BE2C (cell line): ENCODE measurements around the gene SGMS1.

Source experiments
- DNase-seq: peaks from one replicate; pipeline ENCODE4 v3.0.0-alpha.2; 2020
- H3K27me3 ChIP-seq: fragments of 250-450 bp; sonication (Bioruptor Pico); 2 replicates; pipeline ENCODE4 v1.5.1; 2020; ENCODE audit warnings: mild to moderate bottlenecking
- H3K36me3 ChIP-seq: fragments of 250-450 bp; sonication (Bioruptor Pico); 2 replicates; pipeline ENCODE4 v1.5.1; 2020; ENCODE audit warnings: mild to moderate bottlenecking
- H3K4me1 ChIP-seq: fragments of 250-450 bp; sonication (Bioruptor Pico); 2 replicates; pipeline ENCODE4 v1.5.1; 2020
- H3K4me3 ChIP-seq: 2 replicates; pipeline ENCODE4 v1.5.1; 2011; ENCODE audit warnings: low read depth, low read length
- H3K9me3 ChIP-seq: fragments of 250-450 bp; sonication (Bioruptor Pico); 2 replicates; pipeline ENCODE4 v1.5.1; 2020
- CTCF ChIP-seq: IDR thresholded peaks from 2 replicates; pipeline ENCODE4 v1.5.1; 2012; ENCODE audit warnings: mild to moderate bottlenecking, low read depth, low read length

Gene SGMS1

GRCh38 chr10:50384238-50384637 lies 239.5 kb downstream of the SGMS1 start:
- no peaks in the 10 kb centered on the region for H3K27me3 ChIP-seq
- no peaks in the 10 kb centered on the region for H3K36me3 ChIP-seq
- no peaks in the 10 kb centered on the region for H3K9me3 ChIP-seq
- no peak for TF ChIP-seq CTCF
- no peak for DNase-seq
- no peak overlapping the region for H3K4me3 ChIP-seq
- no peaks in the 10 kb centered on the region; the same call in 1 of the 2 replicates for H3K4me1 ChIP-seq

GRCh38 chr10:50382576-50383023 lies 241.2 kb downstream of the SGMS1 start:
- Histone ChIP-seq H3K4me1 (no peaks in the 10 kb centered on the region; the same call in 1 of the 2 replicates), H3K4me3 (no peak overlapping the region), H3K27me3 (no peaks in the 10 kb centered on the region), H3K9me3 (no peaks in the 10 kb centered on the region), H3K36me3 (no peaks in the 10 kb centered on the region)
- no peak for TF ChIP-seq CTCF
- no peak for DNase-seq

- H3K9me3 ChIP-seq, result no peaks in the 10 kb centered on the region
- no peak overlapping the region for H3K4me3 ChIP-seq
- TF ChIP-seq CTCF, result no peak
- no peaks in the 10 kb centered on the region for H3K27me3 ChIP-seq
- no peaks in the 10 kb centered on the region for H3K36me3 ChIP-seq
- H3K4me1 ChIP-seq, result no peaks in the 10 kb centered on the region
- no peak for DNase-seq
These were observed 242.1 kb downstream of the SGMS1 start for GRCh38 chr10:50381642-50382041.

GRCh38 chr10:50379616-50380015 lies 244.1 kb downstream of the SGMS1 start:
- Histone ChIP-seq H3K36me3 (no peaks in the 10 kb centered on the region), H3K4me1 (no peaks in the 10 kb centered on the region), H3K27me3 (no peaks in the 10 kb centered on the region), H3K9me3 (no peaks in the 10 kb centered on the region), H3K4me3 (no peak overlapping the region)
- TF ChIP-seq CTCF, result no peak
- no peak for DNase-seq

- Histone ChIP-seq H3K27me3 (no peaks in the 10 kb centered on the region), H3K9me3 (no peaks in the 10 kb centered on the region), H3K4me1 (no peaks in the 10 kb centered on the region), H3K36me3 (no peaks in the 10 kb centered on the region), H3K4me3 (no peak overlapping the region)
- no peak for TF ChIP-seq CTCF
- DNase-seq, result no peak
These were observed 248.0 kb downstream of the SGMS1 start for GRCh38 chr10:50375745-50376144.

- DNase-seq, result no peak
- Histone ChIP-seq H3K36me3 (no peaks in the 10 kb centered on the region), H3K9me3 (no peaks in the 10 kb centered on the region), H3K4me3 (no peak overlapping the region), H3K27me3 (no peaks in the 10 kb centered on the region), H3K4me1 (no peaks in the 10 kb centered on the region)
- no peak for TF ChIP-seq CTCF
These were observed 248.7 kb downstream of the SGMS1 start for GRCh38 chr10:50375051-50375452.
